GM20000 (cell line): ENCODE measurements around the gene TTLL9.

Experiments used
- DNase-seq: peaks from one replicate; pipeline ENCODE4 v3.0.0; 2012; ENCODE audit warnings: low spot score
- CTCF ChIP-seq: IDR thresholded peaks from 2 replicates; pipeline ENCODE4 v1.5.1; 2012; ENCODE audit warnings: mild to moderate bottlenecking, control low read depth; ENCODE audit errors: extremely low read depth, missing control alignments

Gene TTLL9

GRCh38 chr20:31844737-31845299 lies 25.6 kb upstream of the TTLL9 start:
- DNase-seq, result no peak
- no peak for TF ChIP-seq CTCF

GRCh38 chr20:31845300-31845863 lies 25.1 kb upstream of the TTLL9 start, which contains the start of gene FOXS1:
FOXS1 (minus strand) TSS chr20:31845604; CDS start chr20:31845542, 62 bp downstream.
- no peak for TF ChIP-seq CTCF
- no peak for DNase-seq

GRCh38 chr20:31846793-31847138 lies 23.7 kb upstream of the TTLL9 start:
- TF ChIP-seq CTCF, result no peak

GRCh38 chr20:31848088-31848999 lies 22.1 kb upstream of the TTLL9 start:
- TF ChIP-seq CTCF, result no peak
- no peak for DNase-seq

More at GRCh38 chr20:31846793-31847138, 23.7 kb upstream of the TTLL9 start:
- DNase-seq, result no peak

- DNase-seq, result no peak
- TF ChIP-seq CTCF, result no peak
These were observed 21.0 kb upstream of the TTLL9 start for GRCh38 chr20:31849306-31849930.

GRCh38 chr20:31851240-31851955 lies 19.0 kb upstream of the TTLL9 start:
- TF ChIP-seq CTCF, result no peak
- no peak for DNase-seq
